Measurements from ENCODE around the gene ZNF785. TPM values are rescaled to one million over a fixed set of nuclear protein-coding genes. Genes with fewer than 3 reads are reported as not detected.

Gene ZNF785
- total and polyA plus RNA-seq, 3 donors from 2014 or later, result 5.9 to 17.1 (median 14.8) TPM

DNA sequence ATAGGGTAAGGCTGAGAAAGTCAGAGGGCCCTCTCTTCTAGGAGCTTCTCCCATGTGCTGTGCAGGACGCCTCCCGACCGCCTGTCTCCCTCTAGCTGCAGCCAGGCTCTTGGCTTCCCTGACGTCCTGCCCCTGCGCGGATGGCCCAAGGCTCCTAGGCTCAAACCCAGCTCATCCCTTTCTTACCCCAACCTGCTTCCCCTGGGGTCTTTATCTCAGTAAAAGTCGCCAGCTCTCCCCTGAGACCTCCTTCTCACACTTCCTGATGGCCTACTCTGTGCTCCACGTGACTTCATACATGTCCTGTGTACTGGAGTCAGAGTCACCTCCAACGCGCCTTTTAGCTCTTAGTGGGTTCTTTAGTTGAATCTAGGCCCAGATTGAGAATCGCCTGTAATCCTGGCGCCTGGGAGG is 49.7 kb downstream of the ZNF785 start:
- no peaks in the 10 kb centered on the region for H3K36me3 ChIP-seq (ENCODE audit: low read depth, missing control alignments)
- peak overlapping the region; percentile 77 to 97 for H3K4me3 ChIP-seq
- intact Hi-C loops (cut with DNase I; ENCODE audit: low total_unique reads), result no loop called here
- 22 to 25% methylated on average over 12 of the region's 12 CpGs for WGBS, 2 donors
- peak in 2 of 3 experiments; percentile 60 to 65 for TF ChIP-seq CTCF (IDR thresholded peaks at IDR 0.05)
- no peak for TF ChIP-seq POLR2A (IDR thresholded peaks at IDR 0.05)
- H3K27ac ChIP-seq, result peak overlapping the region; percentile 94 to 95
- H3K4me1 ChIP-seq, result peaks cover 8% of the 10 kb centered on the region
- DNase-seq, result peak; percentile 90
- no peaks in the 10 kb centered on the region for H3K9me3 ChIP-seq
- H3K27me3 ChIP-seq, result no peaks in the 10 kb centered on the region

DNA sequence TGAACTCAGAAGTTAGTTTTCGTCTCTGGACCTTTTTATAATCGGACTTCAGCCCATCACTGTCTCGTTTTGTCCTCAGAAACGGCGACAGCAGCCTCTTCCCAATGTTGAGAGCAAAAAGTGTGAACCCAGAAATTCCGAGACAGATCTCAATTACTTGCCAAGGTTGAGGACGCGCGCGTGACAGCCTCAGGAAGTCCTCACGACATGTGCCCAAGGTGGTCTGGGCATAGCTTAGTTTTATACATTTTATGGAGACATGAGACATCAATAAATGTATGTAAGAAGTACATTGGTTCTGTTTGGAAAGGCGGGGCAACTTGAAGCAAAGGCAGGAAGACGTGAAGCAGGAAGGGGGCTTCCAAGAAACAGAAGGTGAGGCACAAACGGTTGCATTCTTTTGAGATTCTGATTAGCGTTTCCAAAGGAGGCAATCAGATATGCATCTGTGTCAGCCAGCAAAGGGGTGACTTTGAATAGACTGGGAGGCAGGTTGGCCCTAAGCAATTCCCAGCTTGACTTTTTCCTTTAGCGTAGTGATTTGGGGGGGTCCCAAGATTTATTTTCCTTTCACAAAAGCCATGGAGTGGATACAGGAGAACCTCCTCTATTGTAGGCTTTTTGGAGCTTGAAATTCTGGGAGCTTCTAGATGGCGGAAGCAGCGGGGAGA is 50.3 kb downstream of the ZNF785 start:
- WGBS, 2 donors, result 3% methylated on average over 18 of the region's 18 CpGs
- no peak for DNase-seq
- Histone ChIP-seq H3K9me3 (no peaks in the 10 kb centered on the region), H3K27ac (peak overlapping the region; percentile 94 to 95), H3K4me1 (peaks cover 8% of the 10 kb centered on the region), H3K36me3 (ENCODE audit: low read depth, missing control alignments) (no peaks in the 10 kb centered on the region), H3K4me3 (peak overlapping the region; percentile 77 to 97), H3K27me3 (no peaks in the 10 kb centered on the region)
- intact Hi-C loops (cut with DNase I; ENCODE audit: low total_unique reads), result no loop called here
- TF ChIP-seq POLR2A (IDR thresholded peaks at IDR 0.05), result no peak
- no peak for TF ChIP-seq CTCF (IDR thresholded peaks at IDR 0.05)

DNA sequence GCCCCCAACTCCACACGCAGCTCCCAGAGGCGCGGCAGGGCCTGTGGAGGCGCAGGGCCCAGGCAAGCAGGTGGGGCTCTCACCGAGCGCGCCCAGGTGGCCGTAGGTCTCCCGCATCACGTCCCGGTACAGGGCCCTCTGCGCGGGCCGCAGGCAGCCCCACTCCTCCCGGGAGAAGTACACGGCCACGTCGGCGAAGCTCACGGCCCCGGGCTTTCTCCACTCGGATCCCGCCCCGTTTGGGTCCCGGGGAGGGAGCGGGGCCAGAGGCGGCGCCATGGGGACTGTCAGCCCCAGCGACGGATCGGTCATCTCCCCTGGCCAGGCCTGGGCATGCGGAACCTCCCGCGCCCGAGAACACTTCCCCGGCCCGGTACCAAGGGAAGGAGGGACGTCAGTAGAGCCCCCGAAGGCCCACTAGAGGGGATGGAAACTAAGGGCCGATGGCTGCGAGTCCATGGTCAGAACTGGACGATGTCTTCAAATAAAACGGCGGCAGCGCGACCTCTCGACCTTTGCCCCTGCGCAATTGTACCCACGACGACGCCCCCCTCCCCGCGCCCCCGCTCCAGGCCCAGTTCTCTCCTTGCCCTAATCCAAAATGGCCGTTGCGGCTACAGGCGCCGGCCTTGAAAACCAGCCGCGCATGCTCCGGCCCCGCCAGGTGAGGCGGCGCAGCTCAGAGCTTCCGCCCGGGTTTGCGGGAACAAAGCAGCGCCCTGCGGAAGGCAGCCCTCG is 51.0 kb downstream of the ZNF785 start, which contains the start of gene ZNF747:
TSS of gene ZNF747 (minus strand) at position 491 of the 738 bp plus-strand sequence. CDS start at position 312, 179 bp downstream.
- 0 to 1% methylated on average over 5 to 48 of the region's 70 CpGs for WGBS, 2 donors
- intact Hi-C loops (cut with DNase I; ENCODE audit: low total_unique reads), result no loop called here

DNA sequence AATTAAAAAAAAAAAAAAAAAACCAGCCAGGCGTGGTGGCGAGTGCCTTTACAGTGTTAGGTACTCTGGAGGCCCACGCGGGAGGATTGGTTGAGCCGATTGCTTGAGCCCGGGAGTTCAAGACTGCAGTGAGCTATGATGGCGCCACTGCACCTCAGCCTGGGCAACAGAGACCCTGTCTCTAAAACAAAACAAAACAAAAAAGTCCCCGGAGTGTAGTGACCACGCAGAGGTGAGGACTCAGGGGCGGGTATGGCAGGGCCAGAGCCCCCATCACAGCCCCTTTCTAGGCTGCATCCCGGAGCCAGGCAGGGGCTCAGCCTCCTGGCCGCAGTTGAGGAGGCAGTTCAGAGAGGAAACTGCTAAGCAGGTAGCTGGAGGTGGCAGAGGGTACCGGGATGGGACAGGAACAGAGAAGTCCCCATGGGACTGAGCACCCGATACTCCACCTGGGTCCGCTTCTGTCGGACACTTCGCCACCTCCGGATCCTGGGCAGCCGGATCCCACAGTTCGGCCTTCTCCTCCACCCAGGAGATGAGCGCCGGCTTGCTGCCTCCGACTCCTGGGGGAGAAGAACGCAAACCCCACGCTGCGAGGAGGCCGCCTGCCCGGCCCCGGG is 51.6 kb downstream of the ZNF785 start:
- H3K4me3 ChIP-seq, result peak overlapping the region; percentile 77 to 97
- H3K27ac ChIP-seq, result peak overlapping the region; percentile 94 to 95
- H3K4me1 ChIP-seq, result peaks cover 8% of the 10 kb centered on the region
- intact Hi-C loops (cut with DNase I; ENCODE audit: low total_unique reads), result no loop called here
- DNase-seq, result no peak
- no peaks in the 10 kb centered on the region for H3K36me3 ChIP-seq (ENCODE audit: low read depth, missing control alignments)
- no peaks in the 10 kb centered on the region for H3K9me3 ChIP-seq
- 6 to 10% methylated on average over 16 to 27 of the region's 29 CpGs for WGBS, 2 donors
- H3K27me3 ChIP-seq, result no peaks in the 10 kb centered on the region
- TF ChIP-seq CTCF (IDR thresholded peaks at IDR 0.05), result no peak
- no peak for TF ChIP-seq POLR2A (IDR thresholded peaks at IDR 0.05)

More for the DNA sequence above, 51.0 kb downstream of the ZNF785 start, which contains the start of gene ZNF747:
- Histone ChIP-seq H3K4me1 (peaks cover 8% of the 10 kb centered on the region), H3K4me3 (peak within 1 kb of the TSS; percentile 77 to 97), H3K36me3 (ENCODE audit: low read depth, missing control alignments) (no peaks in the 10 kb centered on the region), H3K27ac (peak within 1 kb of the TSS; percentile 94 to 95), H3K9me3 (no peaks in the 10 kb centered on the region), H3K27me3 (no peaks in the 10 kb centered on the region)
- DNase-seq, result peak; percentile 95
- TF ChIP-seq POLR2A (IDR thresholded peaks at IDR 0.05) (no peak), CTCF (IDR thresholded peaks at IDR 0.05) (peak in 1 of 3 experiments; percentile 2)
